GM18867 (cell line): ENCODE results near the gene SNX30.
"Not testable (repeated sequence)": the region's sequence is repeated elsewhere in the genome, so short reads cannot be mapped to it uniquely, and the experiment has no call there.

Experiments used
- ATAC-seq: cut with Tn5 transposase; IDR thresholded peaks from one replicate; pipeline ENCODE4 v1.9.1; 2021; ENCODE audit warnings: mild to moderate bottlenecking, moderate library complexity; ENCODE audit not compliant: unreplicated experiment

SNX30 gene

GRCh38 chr9:112750016-112750763 lies at the start of gene SNX30:
Gene SNX30, plus strand, starts transcription at chr9:112750760. Its CDS starts 242 bp downstream, at chr9:112751002.
- peak; percentile 81 for ATAC-seq

GRCh38 chr9:112703304-112703703 lies 47.3 kb upstream of the SNX30 start:
- ATAC-seq, result no peak

- no peak for ATAC-seq
Measured at GRCh38 chr9:112705768-112706427, 44.7 kb upstream of the SNX30 start.

- ATAC-seq, result no peak
Measured at GRCh38 chr9:112711050-112711689, 39.4 kb upstream of the SNX30 start.

- no peak for ATAC-seq
Measured at GRCh38 chr9:112712678-112713077, 37.9 kb upstream of the SNX30 start.

- peak; percentile 97 for ATAC-seq
Measured at GRCh38 chr9:112717661-112718331, 32.8 kb upstream of the SNX30 start, which contains the start of gene INIP. Gene INIP, minus strand, starts transcription at chr9:112718117. Its CDS starts 1,632 bp downstream, at chr9:112716485.

- ATAC-seq, result no peak
Measured at GRCh38 chr9:112719241-112719691, 31.3 kb upstream of the SNX30 start.

GRCh38 chr9:112719696-112720095 lies 30.9 kb upstream of the SNX30 start:
- ATAC-seq, result no peak

- ATAC-seq, result no peak
Measured at GRCh38 chr9:112720113-112720780, 30.3 kb upstream of the SNX30 start.

- ATAC-seq, result not testable (repeated sequence)
Measured at GRCh38 chr9:112722749-112723148, 27.8 kb upstream of the SNX30 start.

GRCh38 chr9:112725961-112726360 lies 24.6 kb upstream of the SNX30 start:
- peak; percentile 62 for ATAC-seq

GRCh38 chr9:112726428-112726827 lies 24.1 kb upstream of the SNX30 start:
- peak; percentile 62 for ATAC-seq

- ATAC-seq, result no peak
Measured at GRCh38 chr9:112728401-112728800, 22.2 kb upstream of the SNX30 start.

- ATAC-seq, result no peak
Measured at GRCh38 chr9:112731971-112732370, 18.6 kb upstream of the SNX30 start.

GRCh38 chr9:112734892-112735291 lies 15.7 kb upstream of the SNX30 start:
- no peak for ATAC-seq

- no peak for ATAC-seq
Measured at GRCh38 chr9:112743216-112743836, 7.2 kb upstream of the SNX30 start.

- no peak for ATAC-seq
Measured at GRCh38 chr9:112744177-112744576, 6.4 kb upstream of the SNX30 start.

GRCh38 chr9:112747094-112747493 lies 3.5 kb upstream of the SNX30 start:
- no peak for ATAC-seq

- ATAC-seq, result no peak
Measured at GRCh38 chr9:112750764-112751055, 150 bp downstream of the SNX30 start.

GRCh38 chr9:112751056-112751795 lies 666 bp downstream of the SNX30 start:
- peak; percentile 33 for ATAC-seq
